Tibial nerve (tissue), 3 donors: ENCODE results near the gene GIPC3.

Source experiments
- EP300 ChIP-seq, 2 donors: sonication (generic); formaldehyde crosslinking; IDR thresholded peaks; one replicate each; pipeline ENCODE4 v1.6.1; 2017; ENCODE audit warnings: antibody characterized with exemption in 2 of 2, mild to moderate bottlenecking in 1 of 2
- POLR2A ChIP-seq, 2 donors: fragments of 450-650 bp; IDR thresholded peaks; one replicate each; pipeline ENCODE4 v1.6.1; 2017; ENCODE audit warnings: antibody characterized with exemption in 2 of 2, mild to moderate bottlenecking in 2 of 2, moderate library complexity in 2 of 2

DNA sequence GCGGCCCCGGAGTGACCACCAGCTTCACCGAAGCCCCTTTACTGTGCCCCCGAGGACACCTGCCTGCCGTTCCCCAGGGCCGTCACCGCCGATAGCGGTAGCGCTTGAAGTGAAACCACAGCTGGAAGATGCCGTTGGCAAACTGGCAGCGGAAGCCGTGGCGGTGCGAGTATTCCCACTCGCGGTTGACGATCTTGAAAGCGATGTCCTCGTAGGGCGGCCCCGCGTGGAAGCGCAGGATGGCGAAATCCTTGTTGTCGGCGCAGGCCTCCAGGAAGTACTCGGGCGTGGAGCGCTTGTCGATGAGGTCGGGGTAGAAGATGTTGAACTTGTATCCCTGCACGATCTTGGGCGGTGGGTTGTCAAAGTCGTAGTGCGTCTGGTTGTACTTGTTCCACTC lies 26.6 kb downstream of the GIPC3 start:
- TF ChIP-seq EP300 (IDR thresholded peaks at IDR 0.05) (no peak), POLR2A (IDR thresholded peaks at IDR 0.05) (no peak)
